Superior temporal gyrus (tissue), 1 donor: Measurements from ENCODE around the gene VPS29.
"Not testable (repeated sequence)": the region's sequence is repeated elsewhere in the genome, so short reads cannot be mapped to it uniquely, and the experiment has no call there.

Experiments
- DNase-seq: peaks from one replicate; pipeline ENCODE4 v3.0.0-alpha.2; 2016; ENCODE audit errors: extremely low spot score

Gene VPS29

DNA sequence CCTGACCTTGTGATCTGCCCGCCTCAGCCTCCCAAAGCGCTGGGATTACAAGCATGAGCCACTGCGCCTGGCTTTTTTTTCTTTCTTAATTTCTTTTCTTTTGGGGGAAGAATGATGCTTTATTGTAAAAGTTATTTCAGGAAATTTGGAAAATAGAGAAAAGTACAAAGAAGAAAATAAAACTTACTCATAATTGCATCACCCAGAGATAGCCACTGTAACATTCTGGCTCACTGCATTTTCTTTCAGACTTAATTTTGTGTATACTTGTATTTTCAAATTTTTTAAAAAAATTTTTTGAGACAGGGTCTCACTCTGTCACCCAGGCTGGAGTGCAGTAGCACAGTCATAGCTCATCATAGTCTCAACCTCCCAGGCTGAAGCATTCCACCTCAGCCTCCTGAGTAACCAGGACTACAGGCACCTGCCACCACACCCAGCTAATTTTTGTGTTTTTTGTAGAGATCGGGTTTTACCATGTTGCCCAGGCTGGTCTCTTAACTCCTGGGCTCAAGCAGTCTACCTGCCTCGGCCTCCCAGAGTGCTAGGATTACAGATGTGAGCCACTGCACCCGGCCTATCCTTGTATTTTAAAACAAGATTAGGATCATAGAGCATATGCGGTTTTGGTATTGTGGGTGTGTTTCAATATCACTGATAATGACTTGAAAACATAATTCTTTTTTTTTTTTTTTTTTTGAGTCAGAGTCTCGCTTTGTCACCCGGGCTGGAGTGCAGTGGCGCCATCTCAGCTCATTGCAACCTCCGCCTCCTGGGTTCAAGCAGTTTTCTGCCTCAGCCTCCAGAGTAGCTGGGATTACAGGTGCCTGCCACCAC is 19.2 kb upstream of the VPS29 start:
- not testable (repeated sequence) for DNase-seq

DNA sequence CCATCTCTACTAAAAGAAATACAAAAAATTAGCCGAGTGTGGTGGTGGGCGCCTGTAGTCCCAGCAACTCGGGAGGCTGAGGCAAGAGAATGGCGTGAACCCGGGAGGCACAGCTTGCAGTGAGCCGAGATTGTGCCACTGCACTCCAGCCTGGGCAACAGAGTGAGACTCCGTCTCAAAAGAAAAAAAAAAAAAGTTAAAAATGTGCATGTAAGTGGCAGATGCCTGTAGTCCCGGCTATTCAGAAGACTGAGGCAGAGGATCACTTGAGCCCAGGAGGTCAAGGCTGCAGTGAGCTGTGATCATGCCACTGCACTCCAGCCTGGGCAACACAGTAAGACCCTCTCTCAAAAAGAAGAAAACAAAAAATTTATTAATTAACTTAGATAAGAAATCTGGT is 16.1 kb upstream of the VPS29 start:
- not testable (repeated sequence) for DNase-seq

GRCh38 chr12:110516995-110517394 is 15.1 kb upstream of the VPS29 start:
- DNase-seq: no peak

DNA sequence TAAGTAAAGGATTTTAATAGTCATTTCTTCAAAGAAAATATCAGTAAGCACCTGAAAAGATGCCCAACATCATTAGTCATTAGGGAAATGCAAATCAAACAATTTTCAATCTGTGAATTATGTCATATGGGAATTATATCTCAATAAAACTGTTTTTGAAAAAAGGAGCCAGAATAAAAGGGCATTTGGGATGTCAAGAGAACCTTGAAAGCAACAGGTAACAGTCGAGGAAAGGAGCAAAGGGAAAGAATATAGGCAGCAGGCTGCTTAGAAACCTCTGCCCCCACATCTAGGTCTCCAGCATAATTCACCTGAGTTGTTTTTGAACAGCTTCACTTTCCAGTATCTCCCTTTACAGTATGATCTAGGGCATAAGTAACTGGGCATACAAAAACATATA is 12.5 kb upstream of the VPS29 start:
- DNase-seq: no peak

- DNase-seq: no peak
Measured at GRCh38 chr12:110513842-110514241, 11.9 kb upstream of the VPS29 start.

- DNase-seq: no peak
Measured at GRCh38 chr12:110508071-110508586, 6.2 kb upstream of the VPS29 start.

GRCh38 chr12:110505332-110505731 is 3.4 kb upstream of the VPS29 start:
- DNase-seq: no peak

DNA sequence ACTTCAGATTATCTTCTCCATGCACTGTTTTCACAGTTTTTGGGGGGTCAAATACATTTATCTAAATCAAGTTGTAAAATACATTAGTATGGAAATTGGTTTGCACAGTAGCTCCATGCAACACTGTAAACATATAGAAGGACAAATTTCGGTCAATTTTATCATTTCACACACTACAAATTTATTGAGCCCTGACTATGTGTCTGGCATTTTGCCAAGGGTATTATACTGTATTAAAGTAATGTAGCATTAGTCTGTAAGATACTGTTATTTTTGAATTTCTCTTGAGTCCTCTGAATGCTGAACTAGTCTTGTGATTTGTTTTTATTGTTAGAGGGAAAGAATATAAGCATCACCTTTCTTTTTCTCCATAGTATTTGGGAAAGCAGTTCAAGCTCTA is 1.5 kb upstream of the VPS29 start:
- no peak for DNase-seq

DNA sequence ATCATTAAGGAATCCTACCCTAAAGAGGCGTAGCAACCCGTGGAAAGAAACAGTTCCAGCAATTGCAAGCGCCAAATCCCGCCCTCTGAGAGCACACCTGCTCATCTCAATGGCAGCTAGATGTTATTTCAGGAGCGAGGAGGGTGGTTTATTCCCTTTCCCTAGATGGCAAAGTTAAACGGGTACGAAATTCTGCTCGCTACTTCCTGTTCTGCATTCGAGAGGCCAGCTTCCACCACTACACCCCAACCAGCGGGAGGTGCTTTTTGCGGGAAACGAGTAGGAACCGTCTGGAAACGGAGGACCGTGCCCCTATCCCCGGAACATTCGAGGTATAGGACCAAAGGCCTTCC is 536 bp downstream of the VPS29 start:
- DNase-seq: peak; percentile 40

DNA sequence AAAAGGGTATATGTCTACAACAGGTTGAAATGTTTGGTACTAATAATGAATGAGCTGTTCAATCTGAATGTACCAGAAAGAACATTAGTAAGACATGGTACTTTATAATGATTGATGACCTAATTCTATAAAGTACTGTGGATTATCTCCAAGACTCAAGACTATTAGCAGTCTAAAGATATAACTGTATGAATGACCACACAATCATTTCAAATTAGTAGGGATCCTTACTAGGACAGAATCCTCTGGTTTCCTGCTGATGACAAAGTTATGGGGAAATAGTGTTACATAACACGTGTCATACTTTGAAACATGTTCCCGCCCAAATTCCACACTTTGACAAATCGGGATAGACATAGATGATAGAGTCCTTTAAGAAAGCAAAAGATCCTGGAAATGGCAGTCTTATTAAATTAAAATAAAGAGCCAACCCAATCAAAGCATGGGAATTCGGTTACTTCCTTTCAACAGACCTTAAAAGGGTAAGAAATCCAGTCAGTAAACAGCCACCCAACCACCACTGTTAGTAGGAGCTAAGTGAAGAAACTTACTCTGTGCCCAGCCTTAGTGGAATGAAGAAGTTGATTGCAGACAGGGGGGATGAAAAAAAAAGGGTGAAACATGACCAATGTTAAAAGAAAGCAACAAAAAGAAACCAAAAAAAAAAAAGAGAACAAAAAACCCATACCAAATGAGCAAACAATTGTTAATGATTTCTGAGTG is 2.8 kb downstream of the VPS29 start:
- no peak for DNase-seq

- DNase-seq: no peak
Measured at GRCh38 chr12:110475426-110475825, 26.5 kb downstream of the VPS29 start.

DNA sequence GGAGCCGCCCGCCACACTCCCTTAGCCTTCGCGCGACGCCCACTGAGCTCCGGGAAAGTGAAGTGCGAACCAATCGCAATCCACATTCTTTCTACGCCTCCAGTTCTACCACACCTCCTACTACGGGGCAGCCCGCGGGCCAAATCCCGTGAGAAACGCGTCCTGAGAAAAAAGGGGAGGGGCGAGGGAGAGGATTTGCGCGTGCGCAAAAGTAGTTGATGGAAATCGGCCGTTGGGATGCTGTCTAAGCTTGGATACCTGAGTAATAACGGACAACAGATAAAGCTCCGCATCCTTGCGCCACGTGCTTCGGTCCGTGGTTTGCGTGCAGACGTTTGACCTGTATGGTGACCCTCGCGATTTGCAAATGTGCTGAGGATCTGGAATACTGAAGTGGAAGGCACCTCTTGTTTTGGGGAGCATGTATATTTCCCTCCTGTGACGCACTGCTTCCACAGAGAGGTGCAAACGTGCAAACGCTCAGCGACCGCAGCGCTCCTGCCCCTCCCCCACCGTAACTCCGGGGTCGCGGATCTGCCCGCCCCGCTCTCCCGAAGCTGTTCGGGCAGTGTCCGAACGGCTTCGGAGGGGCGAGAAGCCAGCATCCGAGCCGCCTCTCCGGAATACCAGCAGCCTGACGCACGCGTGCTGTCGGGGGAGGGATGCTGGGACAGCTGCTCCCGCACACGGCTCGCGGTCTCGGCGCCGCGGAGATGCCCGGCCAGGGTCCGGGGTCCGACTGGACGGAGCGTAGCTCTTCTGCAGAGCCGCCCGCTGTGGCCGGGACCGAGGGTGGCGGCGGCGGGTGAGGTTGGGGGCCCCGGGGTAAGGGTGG is 33.5 kb downstream of the VPS29 start, which contains the start of the genes FAM216A and GPN3:
TSS of gene FAM216A (plus strand) at position 632 of the 835 bp plus-strand sequence. CDS start at position 663, 31 bp downstream.
TSS of gene GPN3 (minus strand) at position 44 of the 835 bp plus-strand sequence. CDS start 54 bp downstream, outside the sequence.
- peak; percentile 99 for DNase-seq

GRCh38 chr12:110467847-110468213 is 34.1 kb downstream of the VPS29 start:
- DNase-seq: no peak

DNA sequence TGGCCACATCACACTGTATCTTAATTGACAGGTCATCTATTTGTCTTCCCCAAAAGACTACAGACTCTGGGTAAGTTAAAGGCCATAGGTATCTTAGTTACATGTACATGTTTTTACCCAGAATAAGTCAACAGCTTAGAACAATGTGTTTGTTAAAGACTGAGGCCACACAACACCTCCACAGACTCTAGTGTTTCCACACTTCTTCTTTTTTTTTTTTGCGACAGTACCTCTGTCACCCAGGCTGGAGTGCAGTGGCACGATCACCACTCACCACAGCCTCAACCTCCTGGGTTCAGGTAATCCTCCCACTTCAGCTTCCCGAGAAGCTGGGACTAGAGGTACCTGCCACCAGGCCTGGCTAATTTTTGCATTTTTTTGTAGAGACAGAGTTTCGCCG is 35.1 kb downstream of the VPS29 start:
- no peak for DNase-seq

DNA sequence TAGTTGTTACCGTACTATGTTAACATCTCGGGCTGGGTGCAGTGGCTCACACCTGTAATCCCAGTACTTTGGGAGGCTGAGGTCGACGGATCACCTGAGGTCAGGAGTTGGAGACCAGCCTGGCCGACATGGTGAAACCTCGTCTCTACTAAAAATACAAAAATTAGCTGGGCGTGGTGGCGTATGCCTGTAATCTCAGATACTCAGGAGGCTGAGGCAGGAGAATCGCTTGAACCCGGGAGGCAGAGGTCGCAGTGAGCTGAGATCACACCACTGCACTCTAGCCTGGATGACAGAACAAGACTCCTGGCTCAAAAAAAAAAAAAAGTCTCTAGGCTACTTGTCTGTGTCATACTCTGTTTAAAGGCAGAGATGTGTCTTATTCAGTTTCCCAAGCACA is 36.1 kb downstream of the VPS29 start:
- DNase-seq: not testable (repeated sequence)

GRCh38 chr12:110465024-110465423 is 36.9 kb downstream of the VPS29 start:
- DNase-seq: no peak

DNA sequence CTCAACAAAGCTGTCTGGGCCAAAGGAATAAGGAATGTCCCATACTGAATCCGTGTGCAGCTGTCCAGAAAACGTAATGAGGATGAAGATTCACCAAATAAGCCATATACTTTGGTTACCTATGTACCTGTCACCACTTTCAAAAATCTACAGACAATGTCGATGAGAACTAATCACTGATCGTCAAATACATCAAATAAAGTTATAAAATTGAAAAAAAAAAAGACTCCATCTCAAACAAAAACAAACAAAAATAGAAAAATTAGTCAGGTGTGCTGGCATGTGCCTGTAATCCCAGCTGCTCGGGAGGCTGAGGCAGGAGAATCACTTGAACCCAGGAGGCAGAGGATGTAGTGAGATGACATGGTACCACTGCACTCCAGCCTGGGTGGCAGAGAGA is 40.7 kb downstream of the VPS29 start:
- DNase-seq: not testable (repeated sequence)

DNA sequence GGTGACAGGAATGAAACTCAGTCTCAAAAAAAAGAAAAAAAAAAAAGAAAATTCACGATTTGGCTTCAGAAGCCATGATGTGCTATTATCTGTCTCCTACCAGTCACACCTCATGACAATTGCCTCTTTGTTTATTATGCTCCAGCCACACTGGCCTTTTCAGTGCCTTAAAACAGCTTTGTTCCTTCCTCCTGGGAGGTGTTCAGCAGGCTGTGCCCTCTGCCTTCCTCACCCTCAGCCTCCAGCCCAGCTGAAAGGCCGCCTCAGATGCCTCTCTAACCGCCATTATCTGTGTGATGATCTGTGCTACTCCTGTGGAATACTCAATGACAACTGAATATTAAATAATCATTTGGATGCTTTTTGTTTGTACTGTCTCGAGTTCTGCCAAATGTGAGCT is 43.2 kb downstream of the VPS29 start:
- peak; percentile 42 for DNase-seq

- DNase-seq: no peak
Measured at GRCh38 chr12:110453569-110454296, 48.2 kb downstream of the VPS29 start.

GRCh38 chr12:110451263-110451662 is 50.6 kb downstream of the VPS29 start:
- DNase-seq: no peak

DNA sequence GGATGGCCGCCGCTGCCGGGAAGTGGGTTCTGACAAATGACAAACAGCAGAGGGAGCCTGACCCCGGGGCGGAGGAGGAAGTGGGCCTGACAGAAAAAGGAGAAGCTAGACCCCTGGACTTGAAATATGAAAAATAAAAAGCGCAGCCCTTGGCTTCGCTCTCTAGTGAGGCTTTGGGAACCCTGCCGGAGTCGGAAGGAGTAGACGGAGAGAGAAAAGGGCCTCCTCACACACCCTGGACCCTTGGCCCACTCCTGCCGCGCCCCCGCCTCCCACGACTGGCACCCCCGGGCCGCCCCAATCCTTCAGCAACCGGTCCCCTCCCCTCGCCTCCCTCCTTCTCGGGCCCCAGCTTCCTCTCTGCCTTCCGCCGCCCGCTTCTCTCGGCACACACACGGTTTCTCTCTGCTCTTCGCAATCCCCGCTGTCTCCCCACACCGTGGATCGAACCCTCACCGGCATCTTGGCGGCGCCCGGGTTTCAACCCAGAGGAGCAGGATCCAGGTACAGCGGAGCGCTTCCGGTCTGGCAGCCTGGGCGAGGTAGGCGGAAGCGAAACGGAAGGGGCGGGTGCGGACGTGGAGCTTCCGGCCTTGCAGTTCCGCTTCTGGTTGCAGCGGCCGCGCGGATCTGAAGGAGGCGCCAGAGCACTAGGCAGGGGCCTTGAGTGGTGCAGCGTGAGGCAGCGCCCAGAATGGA is 52.0 kb downstream of the VPS29 start, which contains the start of gene ARPC3:
TSS of gene ARPC3 (minus strand) at position 539 of the 699 bp plus-strand sequence. CDS start at position 462, 77 bp downstream.
- DNase-seq: peak; percentile 97
